NCI-H2107 treated with DMSO at 0.1 percent for 48 hours (cell line): Measurements from ENCODE around the gene EVX1.

ENCODE experiments used
- DNase-seq: peaks from one replicate; lab custom pipeline; 2025; ENCODE audit not compliant: unreplicated experiment; lab: John Stamatoyannopoulos, UW

EVX1 gene

GRCh38 chr7:27229448-27229847 is 13.2 kb upstream of the EVX1 start:
- no peak for DNase-seq

DNA sequence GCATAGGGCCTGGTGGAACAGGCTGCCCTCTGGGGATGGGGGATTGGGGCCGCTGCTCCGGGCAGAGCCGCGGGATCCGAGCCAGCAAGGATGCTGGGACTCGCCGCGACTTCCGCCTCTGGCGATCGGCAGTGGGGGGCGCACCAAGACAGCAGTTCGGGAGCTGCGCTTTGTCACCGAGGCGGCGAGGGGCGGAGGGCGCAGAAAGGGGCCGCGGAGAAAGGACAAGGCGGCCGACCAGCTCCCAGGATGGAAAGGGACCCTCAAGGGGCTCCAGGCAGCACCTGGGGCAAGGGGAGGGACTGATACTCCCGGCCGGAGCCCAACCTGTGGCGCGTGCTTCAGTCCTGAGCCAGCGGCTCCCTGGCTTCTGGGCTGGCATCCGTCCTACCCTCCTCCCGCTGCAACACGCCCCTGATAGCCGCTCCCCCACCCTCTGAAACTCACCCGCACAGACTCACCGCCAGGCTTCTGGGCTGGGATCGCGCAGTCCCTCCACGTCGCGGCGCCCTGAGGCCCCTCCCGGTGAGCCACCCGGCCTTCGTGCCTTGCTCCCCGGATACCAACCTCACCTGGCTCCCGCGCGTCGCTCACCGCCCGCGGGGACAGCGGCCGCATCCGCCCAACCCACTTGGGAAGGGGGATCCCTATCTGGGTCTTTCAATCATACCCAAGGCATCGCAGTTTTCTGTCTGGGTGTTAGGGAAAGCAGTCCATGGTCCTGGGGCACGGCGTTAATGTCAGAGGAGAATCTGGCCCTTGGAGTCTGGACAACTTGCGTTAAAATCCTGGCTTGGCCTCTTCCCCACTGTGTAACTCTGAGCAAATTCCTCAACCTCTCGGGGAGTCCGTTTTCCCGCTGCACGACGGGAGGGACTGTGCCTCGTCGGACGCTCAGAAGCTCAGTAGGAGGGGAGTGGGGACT is 7.0 kb upstream of the EVX1 start:
- DNase-seq: peak; percentile 22

DNA sequence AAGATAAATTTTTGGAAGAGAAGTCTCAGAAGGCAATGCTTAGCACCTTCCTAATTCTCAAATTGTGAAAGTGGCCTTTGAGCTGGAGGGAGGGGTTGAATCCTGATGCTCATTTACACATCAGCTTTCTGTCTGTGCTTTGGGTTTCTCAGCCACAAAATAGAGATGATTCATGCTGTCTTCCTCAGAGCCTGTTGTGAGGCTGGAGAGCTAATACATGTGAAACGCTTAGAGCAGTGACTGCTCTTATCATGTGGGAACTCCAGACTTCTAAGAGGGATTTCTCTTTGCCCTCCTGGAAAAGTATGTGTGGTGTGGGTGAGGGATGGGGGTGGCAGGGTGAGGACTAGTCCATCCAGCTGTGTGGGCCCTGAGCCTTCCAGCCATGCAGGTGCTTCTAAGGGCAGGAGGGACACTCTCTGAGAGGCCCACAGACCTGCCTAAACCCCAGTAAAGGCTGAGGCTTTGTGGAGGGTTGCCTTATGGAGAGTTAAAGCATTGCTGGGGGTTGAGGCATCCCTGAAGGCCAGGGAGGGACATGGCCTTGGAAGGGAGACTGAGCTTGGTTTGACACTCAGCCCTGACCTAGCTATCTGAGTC is 4.8 kb upstream of the EVX1 start:
- DNase-seq: no peak

GRCh38 chr7:27238979-27239386 is 3.6 kb upstream of the EVX1 start:
- no peak for DNase-seq

DNA sequence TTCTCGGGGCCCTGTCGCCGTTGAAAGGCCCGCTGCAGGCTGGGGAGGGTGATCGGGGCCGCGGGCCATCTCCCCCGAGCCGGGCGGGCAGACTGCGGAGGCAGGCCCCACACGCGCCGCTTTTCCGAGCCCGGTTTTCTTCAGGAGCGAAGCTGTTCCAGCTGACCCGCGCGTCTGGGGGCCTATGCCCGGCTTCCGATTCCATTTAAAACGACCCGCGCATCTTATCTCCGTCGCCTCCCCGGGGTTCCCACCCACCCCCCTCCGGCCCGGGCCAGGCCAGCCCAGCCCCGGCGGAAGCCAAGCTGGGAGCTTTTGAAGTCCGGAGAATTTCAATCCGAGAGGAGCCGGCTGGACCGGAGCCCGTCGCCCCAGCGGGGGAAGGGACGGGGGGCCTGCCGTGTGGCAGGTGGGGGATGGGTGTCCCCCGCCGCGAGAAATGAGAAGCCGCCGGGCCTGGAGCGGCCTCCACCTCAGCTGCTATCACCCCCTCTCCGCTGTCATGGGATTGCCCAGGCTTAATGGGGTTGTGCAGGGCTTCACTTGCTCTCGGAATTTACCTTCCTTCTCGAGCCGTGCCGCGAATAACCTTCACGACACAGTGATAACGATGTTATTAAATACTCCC is 3.1 kb upstream of the EVX1 start:
- no peak for DNase-seq

DNA sequence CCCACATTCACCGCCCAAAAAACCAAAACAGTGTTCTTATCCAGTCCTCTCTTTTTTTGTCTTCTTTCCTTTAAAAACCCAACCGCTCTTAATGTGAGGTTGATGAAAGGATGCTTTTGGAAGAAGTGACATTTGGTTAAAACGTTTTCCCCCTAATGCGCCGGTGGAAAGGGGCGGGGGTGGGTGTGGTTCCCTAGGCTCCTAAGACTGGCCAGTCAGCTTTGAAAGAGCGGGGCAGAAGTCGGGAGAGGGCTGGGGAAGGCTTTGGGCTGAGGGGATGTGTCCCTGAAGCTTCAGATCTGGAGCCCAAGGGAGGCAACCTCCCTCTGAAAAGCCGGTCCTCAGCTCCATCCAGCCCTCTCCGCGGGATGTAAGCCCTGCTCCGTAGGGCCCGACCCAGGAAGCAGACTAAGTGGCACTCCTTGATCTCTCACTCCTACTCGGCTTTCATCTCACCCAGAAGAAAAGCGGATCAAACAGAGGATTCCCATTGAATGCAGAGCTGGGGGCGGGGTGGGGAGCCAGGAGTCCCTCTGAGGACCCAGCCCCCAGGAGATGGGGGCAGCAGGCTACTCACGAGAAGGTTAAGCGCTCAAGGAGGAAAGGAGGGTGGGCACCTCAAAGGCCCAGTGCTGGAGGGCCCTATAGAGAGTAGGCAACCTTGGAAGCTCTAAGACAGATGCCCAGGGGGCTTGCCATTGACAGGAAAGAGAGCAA is 2.4 kb upstream of the EVX1 start:
- no peak for DNase-seq

DNA sequence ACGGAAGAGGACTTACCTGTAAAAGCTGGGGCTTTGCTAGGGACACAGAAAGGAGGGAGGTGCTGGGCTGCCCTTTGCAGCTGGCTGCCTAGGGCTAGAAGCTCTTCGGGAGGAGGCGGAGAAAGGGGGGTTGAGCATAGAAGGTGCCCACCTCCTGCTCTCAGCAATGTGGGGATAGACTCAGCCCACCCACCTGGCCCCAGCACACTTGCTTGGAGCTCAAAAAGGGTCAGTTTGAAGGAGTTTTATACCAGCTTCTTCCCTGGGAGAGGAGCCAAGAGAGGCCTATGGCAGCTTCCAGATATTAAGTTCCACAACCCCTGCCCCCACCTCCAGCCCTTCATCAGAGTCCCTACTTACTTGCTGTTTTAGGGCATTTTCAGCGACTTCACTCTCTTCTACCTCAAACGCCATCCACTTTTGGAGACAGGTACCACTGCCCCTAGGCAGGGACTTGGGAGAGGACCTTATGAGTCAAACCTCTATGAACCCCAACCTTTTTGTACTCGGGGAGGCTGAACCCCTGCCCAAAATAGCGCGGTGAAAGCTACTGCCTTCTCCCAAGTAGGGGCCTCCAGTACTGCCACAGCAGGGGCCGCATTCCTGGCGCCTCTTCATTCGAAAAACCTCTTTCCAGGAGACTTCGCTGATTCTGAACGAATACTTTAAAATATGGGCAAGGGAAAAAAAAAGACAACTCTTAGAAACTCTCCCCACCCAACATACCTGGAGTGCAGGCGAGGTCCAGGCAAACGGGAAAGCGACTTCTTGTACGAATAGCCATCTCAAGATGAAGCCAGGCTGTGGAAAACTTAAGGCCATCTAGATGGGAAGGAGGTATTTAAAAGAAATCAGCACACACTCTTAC is 1.2 kb upstream of the EVX1 start:
- DNase-seq: no peak

DNA sequence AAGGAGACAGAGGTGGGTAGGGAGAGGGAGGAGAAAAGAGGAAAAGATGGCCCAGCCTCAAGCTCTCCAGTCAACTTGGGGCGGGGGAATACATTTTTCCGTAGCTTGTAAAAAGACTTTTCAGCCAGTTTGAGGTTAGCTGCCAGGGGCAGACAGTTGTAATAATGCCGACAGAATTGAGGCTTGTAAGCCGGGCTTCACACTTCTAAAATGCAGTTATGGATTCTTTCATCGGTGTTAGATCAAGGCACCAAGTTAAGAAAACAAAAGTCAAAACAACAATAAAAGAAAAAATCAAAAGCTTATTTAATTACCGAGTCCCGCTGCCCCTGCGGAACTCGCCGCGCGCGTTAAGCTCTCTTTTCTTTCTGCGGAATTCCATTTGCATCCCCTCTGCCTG is 448 bp upstream of the EVX1 start:
- DNase-seq: no peak

GRCh38 chr7:27243340-27244163 is 950 bp downstream of the EVX1 start:
- DNase-seq: no peak

DNA sequence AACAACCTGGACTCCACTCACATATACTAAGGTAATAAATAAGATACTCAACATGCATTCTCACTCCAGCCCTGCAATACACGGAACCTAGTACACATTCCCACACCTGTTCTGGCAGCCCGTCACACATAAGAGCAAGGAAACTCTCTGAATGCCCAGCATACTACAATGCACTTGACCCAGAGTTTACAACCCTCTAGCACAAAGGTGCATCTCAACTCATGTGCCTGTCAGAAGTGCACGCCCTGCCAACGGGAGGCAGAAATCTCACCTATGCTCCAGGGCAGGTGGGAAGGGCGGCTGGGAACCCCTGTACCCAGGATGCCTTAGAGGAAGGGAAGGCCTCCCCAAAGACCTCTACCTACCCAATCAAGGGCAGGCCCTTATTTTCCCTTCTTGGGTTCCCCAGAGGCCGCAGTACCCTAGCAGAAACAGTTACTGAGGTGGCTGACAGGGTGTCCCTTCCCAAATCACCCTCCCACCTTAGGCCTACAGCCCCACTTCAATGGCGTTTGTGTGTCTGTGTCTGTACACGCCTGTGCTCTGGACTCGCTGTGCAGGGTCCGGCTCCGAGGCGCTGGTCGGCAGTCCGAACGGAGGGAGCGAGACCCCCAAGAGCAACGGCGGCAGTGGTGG is 2.0 kb downstream of the EVX1 start:
- no peak for DNase-seq

DNA sequence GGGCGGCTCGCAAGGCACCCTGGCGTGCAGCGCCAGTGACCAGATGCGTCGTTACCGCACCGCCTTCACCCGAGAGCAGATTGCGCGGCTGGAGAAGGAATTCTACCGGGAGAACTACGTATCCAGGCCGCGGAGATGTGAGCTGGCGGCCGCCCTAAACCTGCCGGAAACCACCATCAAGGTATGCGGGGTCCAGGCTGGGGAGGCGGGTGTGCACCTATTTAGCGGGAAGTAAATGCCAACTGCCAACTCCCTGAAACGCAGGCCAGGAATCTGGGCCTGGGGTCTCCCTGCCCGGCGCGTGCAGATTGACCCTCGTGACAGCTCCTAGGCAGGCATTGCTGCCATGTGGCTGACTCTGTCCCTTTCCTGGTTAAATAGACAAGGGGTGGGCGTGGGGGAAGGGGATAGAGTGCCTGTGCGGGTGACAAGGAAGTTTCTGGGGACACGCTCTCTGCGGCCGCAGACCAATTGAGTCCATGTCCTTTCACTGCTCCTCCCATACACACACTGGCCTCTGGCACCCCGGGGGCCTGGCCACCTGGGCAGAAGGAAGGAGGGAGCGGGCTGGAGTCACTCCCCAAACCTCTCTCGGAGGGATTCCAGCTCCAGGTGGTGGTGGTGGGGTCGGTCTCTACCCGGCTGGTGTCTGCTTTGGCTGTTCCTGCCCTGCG is 2.7 kb downstream of the EVX1 start:
- DNase-seq: no peak

GRCh38 chr7:27245798-27246691 is 3.4 kb downstream of the EVX1 start:
- no peak for DNase-seq

GRCh38 chr7:27247000-27247399 is 4.4 kb downstream of the EVX1 start:
- no peak for DNase-seq

DNA sequence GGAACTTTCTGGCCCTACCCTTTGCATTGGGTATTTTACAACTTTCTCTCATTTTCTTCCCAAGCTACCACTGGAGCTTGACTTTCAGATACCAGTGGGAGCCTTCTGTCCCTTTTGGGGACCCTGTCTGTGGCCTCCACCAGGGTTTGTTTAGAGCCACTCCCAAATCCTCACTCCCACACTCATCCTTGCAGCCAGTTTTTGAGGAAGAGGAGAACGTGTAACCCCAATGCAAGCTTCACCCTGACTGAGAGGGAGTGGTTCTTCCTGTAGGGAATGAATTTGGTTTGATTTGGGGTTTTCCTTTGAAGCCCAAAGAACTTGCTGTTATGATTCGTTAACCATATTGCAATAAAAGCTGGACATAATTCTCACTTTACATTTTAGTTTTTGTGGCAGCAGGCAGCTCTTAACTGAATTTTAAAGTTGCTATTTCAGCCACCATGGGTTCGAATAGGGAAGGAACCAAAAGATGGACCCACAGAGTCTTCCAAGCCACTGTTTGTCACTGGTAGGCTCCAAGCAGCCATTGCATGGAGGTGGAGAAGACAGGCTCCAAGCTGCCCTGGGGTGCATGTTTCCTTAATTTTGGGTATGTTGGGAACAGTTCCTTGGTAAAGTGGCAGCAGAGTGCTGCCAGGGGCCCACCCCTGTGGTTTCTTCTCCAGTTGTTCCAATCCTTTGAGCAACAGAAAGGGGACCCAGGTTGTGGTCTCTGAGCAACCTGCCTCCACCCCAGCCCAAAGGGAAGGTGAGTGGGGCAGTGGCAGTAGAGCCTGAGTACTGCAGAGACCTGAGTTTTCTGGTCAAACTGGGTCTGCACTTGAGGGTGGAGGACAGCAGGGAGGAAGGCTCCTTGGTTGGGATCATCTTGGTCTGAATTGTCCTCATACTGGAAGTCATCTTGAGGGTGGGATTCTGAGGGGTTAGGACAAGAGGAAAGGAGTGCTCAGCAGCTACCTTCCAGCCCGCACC is 5.1 kb downstream of the EVX1 start:
- DNase-seq: no peak

GRCh38 chr7:27248427-27248806 is 5.8 kb downstream of the EVX1 start:
- DNase-seq: no peak

DNA sequence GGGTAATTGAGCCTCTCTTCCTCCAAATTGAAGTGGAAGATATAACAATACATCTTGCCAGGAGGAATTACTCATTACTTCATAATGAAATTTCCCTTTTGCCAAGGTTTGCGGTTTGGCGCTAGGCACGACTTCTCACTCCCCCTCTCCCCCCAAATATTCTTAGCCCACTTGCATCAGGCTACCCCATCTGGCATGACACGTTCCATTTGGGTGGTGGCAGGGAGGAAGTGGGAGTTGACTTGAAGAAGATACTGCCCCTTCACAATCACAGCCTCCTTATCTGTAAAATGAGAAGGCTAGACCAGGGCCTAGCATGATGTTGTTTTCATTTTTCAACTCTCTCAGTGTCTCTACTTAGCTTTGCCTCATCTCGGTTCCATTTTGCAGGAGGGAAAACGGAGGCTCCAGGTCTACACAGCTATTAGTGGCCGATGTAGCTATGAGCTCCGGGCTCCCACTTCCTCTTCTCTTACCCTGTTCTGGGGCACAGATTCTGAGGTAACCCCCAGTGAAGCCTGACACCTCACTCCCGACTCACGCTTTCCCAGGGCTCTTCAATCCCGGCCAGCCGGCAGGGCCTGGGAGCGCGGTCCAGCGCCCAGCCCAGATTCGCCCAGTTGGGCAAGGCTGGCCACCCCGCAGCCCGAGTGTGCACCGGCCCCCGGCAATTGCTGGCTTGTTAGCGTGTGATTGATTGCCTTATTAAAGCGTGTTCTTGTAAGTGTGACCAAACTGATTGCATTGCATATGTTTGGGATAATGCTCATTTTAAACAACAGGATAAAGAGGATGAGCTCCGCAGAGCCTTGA is 6.5 kb downstream of the EVX1 start:
- DNase-seq: no peak
